ENCODE results near the gene LEUTX.

LEUTX gene

DNA sequence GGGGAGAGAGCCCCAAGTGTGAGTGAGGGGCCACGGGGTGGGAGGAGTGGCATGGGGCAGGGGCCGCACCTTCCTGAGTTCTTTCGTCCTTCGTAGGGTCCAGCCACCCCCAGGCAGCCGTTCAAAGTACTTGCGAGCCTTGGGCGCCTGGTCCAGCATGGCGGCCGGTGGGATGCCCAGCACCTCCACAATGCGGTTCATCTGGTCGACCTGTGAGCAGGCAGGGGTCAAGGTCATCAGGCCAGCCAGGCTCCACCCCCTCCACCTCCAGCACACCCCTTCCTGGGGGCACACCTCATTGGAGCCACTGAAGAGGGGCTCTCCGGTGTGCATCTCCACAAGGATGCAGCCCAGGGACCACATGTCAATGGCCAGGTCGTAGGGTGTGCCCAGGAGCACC, 48.6 kb downstream of the LEUTX start:
- Histone ChIP-seq H3K27ac (ENCODE audit: low read depth, low read length) (no peak overlapping the region), H3K36me3 (ENCODE audit: control insufficient read depth, low read length) (peaks cover 82% of the 10 kb centered on the region)

DNA sequence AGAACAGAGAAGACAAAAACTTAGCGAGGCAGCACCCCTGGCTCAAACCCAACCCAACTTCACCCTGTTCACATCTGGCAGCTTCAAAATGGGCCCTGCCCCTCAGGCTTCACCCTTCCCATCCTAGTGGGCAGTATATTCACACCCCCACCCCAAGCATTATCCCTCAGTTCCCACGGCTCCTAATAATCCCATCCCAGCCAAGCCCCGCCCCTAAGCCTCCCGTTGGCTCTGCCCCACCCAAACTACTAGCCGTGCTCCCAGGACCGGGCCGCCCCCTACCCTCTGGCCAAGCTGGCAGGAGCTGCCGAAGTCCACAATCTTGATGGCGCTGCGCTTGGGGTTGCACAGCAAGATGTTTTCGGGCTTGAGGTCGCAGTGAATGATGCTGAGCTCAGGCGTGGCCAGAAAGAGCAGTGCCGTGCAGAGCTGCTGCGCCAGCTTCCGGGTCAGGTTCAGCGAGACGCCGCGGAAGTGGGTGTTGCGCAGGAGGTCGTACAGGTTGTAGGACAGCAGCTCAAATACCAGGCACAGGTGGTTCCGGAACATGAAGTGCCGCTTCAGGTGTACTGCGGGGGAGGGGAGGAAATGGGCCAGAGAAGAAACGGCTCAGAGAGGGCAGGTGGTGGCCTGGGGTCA, 49.5 kb downstream of the LEUTX start:
- H3K4me2 ChIP-seq (ENCODE audit: low read length), result no peak overlapping the region
- no peaks in the 10 kb centered on the region for H3K9me2 ChIP-seq (replicated peaks; ENCODE audit: control insufficient read depth, low read length)
- peaks cover 89% of the 10 kb centered on the region for H3K36me3 ChIP-seq (ENCODE audit: control insufficient read depth, low read length)
- H4K20me1 ChIP-seq (ENCODE audit: control insufficient read depth, insufficient read depth, low read depth, low read length), result 0 out of 2 replicates have a peak, but pooled peaks cover 9% of the 10 kb centered on the region
- H3K27ac ChIP-seq (ENCODE audit: low read depth, low read length), result no peak overlapping the region
- H3K4me1 ChIP-seq (ENCODE audit: control insufficient read depth, low read length), result peaks cover 5% of the 10 kb centered on the region
- no peak for TF ChIP-seq EZH2phosphoT487 (IDR thresholded peaks at IDR 0.05; ENCODE audit: borderline replicate concordance, low read length)
- TF ChIP-seq, protein P1, sequence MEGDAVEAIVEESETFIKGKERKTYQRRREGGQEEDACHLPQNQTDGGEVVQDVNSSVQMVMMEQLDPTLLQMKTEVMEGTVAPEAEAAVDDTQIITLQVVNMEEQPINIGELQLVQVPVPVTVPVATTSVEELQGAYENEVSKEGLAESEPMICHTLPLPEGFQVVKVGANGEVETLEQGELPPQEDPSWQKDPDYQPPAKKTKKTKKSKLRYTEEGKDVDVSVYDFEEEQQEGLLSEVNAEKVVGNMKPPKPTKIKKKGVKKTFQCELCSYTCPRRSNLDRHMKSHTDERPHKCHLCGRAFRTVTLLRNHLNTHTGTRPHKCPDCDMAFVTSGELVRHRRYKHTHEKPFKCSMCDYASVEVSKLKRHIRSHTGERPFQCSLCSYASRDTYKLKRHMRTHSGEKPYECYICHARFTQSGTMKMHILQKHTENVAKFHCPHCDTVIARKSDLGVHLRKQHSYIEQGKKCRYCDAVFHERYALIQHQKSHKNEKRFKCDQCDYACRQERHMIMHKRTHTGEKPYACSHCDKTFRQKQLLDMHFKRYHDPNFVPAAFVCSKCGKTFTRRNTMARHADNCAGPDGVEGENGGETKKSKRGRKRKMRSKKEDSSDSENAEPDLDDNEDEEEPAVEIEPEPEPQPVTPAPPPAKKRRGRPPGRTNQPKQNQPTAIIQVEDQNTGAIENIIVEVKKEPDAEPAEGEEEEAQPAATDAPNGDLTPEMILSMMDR (IDR thresholded peaks at IDR 0.05; ENCODE audit: low read depth, low read length, poor library complexity, severe bottlenecking), result no peak
- no peaks in the 10 kb centered on the region for H3K9me3 ChIP-seq (ENCODE audit: control insufficient read depth, insufficient read depth, low read length)
- H3K4me3 ChIP-seq (ENCODE audit: low read length), result no peak overlapping the region
- H3K27me3 ChIP-seq (ENCODE audit: control insufficient read depth, low read length), result no peaks in the 10 kb centered on the region
- no peaks in the 10 kb centered on the region for H3F3A ChIP-seq (ENCODE audit: control insufficient read depth, insufficient read depth)
- H3K79me2 ChIP-seq (ENCODE audit: control insufficient read depth, low read length), result peaks cover 10% of the 10 kb centered on the region

More for the DNA sequence above, 48.6 kb downstream of the LEUTX start:
- Histone ChIP-seq H3K9me2 (replicated peaks; ENCODE audit: control insufficient read depth, low read length) (no peaks in the 10 kb centered on the region), H3K4me3 (ENCODE audit: low read length) (no peak overlapping the region), H3K27me3 (ENCODE audit: control insufficient read depth, low read length) (no peaks in the 10 kb centered on the region), H3F3A (ENCODE audit: control insufficient read depth, insufficient read depth) (no peaks in the 10 kb centered on the region), H3K9me3 (ENCODE audit: control insufficient read depth, insufficient read depth, low read length) (no peaks in the 10 kb centered on the region), H3K4me1 (ENCODE audit: control insufficient read depth, low read length) (no peaks in the 10 kb centered on the region; the same call in 1 of the 2 replicates), H3K4me2 (ENCODE audit: low read length) (no peak overlapping the region), H3K79me2 (ENCODE audit: control insufficient read depth, low read length) (peaks cover 1% of the 10 kb centered on the region; the same call in 1 of the 2 replicates), H4K20me1 (ENCODE audit: control insufficient read depth, insufficient read depth, low read depth, low read length) (0 out of 2 replicates have a peak, but pooled peaks cover under 1% of the 10 kb centered on the region)
- TF ChIP-seq, protein P1 (IDR thresholded peaks at IDR 0.05; ENCODE audit: low read depth, low read length, poor library complexity, severe bottlenecking), result no peak
- no peak for TF ChIP-seq EZH2phosphoT487 (IDR thresholded peaks at IDR 0.05; ENCODE audit: borderline replicate concordance, low read length)

DNA sequence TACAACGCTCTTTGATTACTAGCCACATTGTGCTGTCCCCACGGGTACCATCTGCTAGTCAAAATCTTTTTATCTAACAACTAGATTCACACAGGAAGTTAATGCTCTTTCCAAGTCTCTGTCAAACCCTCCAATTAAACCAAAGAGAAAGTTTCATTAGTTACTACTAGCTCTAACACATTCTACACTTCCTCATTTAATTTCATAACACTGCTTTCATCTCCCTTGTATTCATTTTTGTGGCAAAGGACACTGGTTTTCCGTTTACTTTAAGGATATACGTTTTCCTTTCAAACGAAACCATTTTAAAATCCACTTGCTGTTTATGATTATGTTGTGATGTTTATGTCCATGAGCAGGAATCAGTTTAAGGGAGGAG, 50.0 kb downstream of the LEUTX start:
- Histone ChIP-seq H3K4me3 (ENCODE audit: low read length) (no peak overlapping the region), H4K20me1 (ENCODE audit: control insufficient read depth, insufficient read depth, low read depth, low read length) (0 out of 2 replicates have a peak, but pooled peaks cover 9% of the 10 kb centered on the region), H3K36me3 (ENCODE audit: control insufficient read depth, low read length) (peaks cover 92% of the 10 kb centered on the region), H3K79me2 (ENCODE audit: control insufficient read depth, low read length) (peaks cover 15% of the 10 kb centered on the region), H3K27me3 (ENCODE audit: control insufficient read depth, low read length) (no peaks in the 10 kb centered on the region), H3F3A (ENCODE audit: control insufficient read depth, insufficient read depth) (no peaks in the 10 kb centered on the region), H3K4me1 (ENCODE audit: control insufficient read depth, low read length) (peaks cover 10% of the 10 kb centered on the region), H3K4me2 (ENCODE audit: low read length) (no peak overlapping the region), H3K27ac (ENCODE audit: low read depth, low read length) (no peak overlapping the region), H3K9me2 (replicated peaks; ENCODE audit: control insufficient read depth, low read length) (no peaks in the 10 kb centered on the region), H3K9me3 (ENCODE audit: control insufficient read depth, insufficient read depth, low read length) (no peaks in the 10 kb centered on the region)
- TF ChIP-seq, protein P1 (IDR thresholded peaks at IDR 0.05; ENCODE audit: low read depth, low read length, poor library complexity, severe bottlenecking), result no peak
- TF ChIP-seq EZH2phosphoT487 (IDR thresholded peaks at IDR 0.05; ENCODE audit: borderline replicate concordance, low read length), result no peak

Data from DOHH2 (cell line).